ENCODE measurements around the gene OXSR1.

- TF ChIP-seq CTCF (IDR thresholded peaks at IDR 0.05) (no peak), POLR2A (IDR thresholded peaks at IDR 0.05) (no peak)
Observed at GRCh38 chr3:38271553-38271952, 106.2 kb downstream of the OXSR1 start.

Measured in body of pancreas (tissue), 4 donors.